ENCODE data around the gene PAWR.

Gene PAWR

GRCh38 chr12:79615596-79616560, 74.9 kb downstream of the PAWR start:
- H3K4me1 Mint-ChIP-seq, result no peaks in the 10 kb centered on the region
- no peaks in the 10 kb centered on the region for H3K9me3 Mint-ChIP-seq
- H3K27ac Mint-ChIP-seq, result no peak overlapping the region
- ATAC-seq, result no peak
- H3K4me3 Mint-ChIP-seq, result no peak overlapping the region
- H3K27me3 Mint-ChIP-seq, result no peaks in the 10 kb centered on the region
- H3K36me3 Mint-ChIP-seq (ENCODE audit: low read depth), result no peaks in the 10 kb centered on the region
- no peak for DNase-seq

GRCh38 chr12:79614730-79615129, 76.0 kb downstream of the PAWR start:
- Mint-ChIP-seq H3K4me1 (no peaks in the 10 kb centered on the region), H3K9me3 (no peaks in the 10 kb centered on the region), H3K4me3 (no peak overlapping the region), H3K27me3 (no peaks in the 10 kb centered on the region), H3K36me3 (ENCODE audit: low read depth) (no peaks in the 10 kb centered on the region), H3K27ac (no peak overlapping the region)
- ATAC-seq, result no peak
- no peak for DNase-seq

- no peak overlapping the region for H3K27ac Mint-ChIP-seq
- no peaks in the 10 kb centered on the region for H3K27me3 Mint-ChIP-seq
- DNase-seq (no peak), ATAC-seq (no peak)
- no peak overlapping the region for H3K4me3 Mint-ChIP-seq
- H3K36me3 Mint-ChIP-seq (ENCODE audit: low read depth), result no peaks in the 10 kb centered on the region
- H3K4me1 Mint-ChIP-seq, result no peaks in the 10 kb centered on the region
- H3K9me3 Mint-ChIP-seq, result no peaks in the 10 kb centered on the region
Observed at GRCh38 chr12:79601908-79602307, 88.9 kb downstream of the PAWR start.

DNA sequence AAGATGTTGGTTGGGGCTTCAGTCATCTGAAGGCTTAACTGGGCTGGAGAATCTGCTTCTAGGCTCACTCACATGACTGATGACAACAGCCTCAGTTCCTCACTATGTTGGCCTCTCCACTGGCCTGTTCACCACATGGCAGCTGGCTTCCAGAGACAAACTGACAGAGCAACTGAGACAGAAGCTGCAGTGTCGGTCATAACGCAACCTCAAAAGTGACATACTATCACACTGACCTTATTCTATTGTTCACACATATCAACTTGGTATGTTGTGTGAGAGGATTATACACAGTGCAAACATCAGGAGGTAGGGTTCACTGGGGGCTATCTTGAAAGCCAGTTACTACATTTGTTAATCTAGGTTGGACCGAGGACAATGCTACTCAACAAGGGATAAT, 92.9 kb downstream of the PAWR start:
- no peaks in the 10 kb centered on the region for H3K36me3 Mint-ChIP-seq (ENCODE audit: low read depth)
- ATAC-seq (no peak), DNase-seq (no peak)
- H3K4me1 Mint-ChIP-seq, result no peaks in the 10 kb centered on the region
- no peak overlapping the region for H3K4me3 Mint-ChIP-seq
- H3K9me3 Mint-ChIP-seq, result no peaks in the 10 kb centered on the region
- H3K27ac Mint-ChIP-seq, result no peak overlapping the region
- no peaks in the 10 kb centered on the region for H3K27me3 Mint-ChIP-seq

GRCh38 chr12:79596719-79597350, 93.9 kb downstream of the PAWR start:
- ATAC-seq, result no peak
- Mint-ChIP-seq H3K9me3 (no peaks in the 10 kb centered on the region), H3K36me3 (ENCODE audit: low read depth) (no peaks in the 10 kb centered on the region), H3K27me3 (no peaks in the 10 kb centered on the region), H3K4me1 (no peaks in the 10 kb centered on the region), H3K27ac (no peak overlapping the region), H3K4me3 (no peak overlapping the region)
- DNase-seq, result no peak

- DNase-seq (no peak), ATAC-seq (no peak)
Observed at GRCh38 chr12:79595273-79595672, 95.5 kb downstream of the PAWR start.

DNA sequence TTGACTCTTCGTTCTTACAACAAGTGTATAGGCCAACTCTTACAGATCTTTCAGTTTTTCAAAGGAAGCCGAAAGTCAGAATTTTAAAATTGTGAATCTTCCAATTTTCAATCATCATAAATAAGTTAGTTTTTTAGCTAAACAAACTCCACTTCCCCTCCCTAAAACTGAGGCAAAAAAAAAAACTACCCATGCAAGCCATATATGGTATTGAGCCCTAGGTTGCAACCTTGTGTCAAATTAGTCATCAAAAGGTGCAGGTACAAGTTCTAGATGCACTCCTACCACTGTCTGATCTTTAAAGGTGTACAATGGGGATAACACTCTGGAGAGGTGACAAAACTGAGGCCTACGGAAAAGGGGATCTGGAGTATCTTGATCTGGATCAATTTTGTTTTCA, 97.9 kb downstream of the PAWR start:
- DNase-seq (no peak), ATAC-seq (no peak)
- H3K4me3 Mint-ChIP-seq, result no peak overlapping the region
- no peaks in the 10 kb centered on the region for H3K9me3 Mint-ChIP-seq
- no peaks in the 10 kb centered on the region for H3K27me3 Mint-ChIP-seq
- H3K36me3 Mint-ChIP-seq (ENCODE audit: low read depth), result no peaks in the 10 kb centered on the region
- H3K27ac Mint-ChIP-seq, result no peak overlapping the region
- H3K4me1 Mint-ChIP-seq, result no peaks in the 10 kb centered on the region

More at GRCh38 chr12:79595273-79595672, 95.5 kb downstream of the PAWR start:
- H3K4me3 Mint-ChIP-seq, result no peak overlapping the region
- no peaks in the 10 kb centered on the region for H3K4me1 Mint-ChIP-seq
- H3K9me3 Mint-ChIP-seq, result no peaks in the 10 kb centered on the region
- no peaks in the 10 kb centered on the region for H3K27me3 Mint-ChIP-seq
- no peaks in the 10 kb centered on the region for H3K36me3 Mint-ChIP-seq (ENCODE audit: low read depth)
- H3K27ac Mint-ChIP-seq, result no peak overlapping the region

GRCh38 chr12:79591988-79592387, 98.8 kb downstream of the PAWR start:
- no peaks in the 10 kb centered on the region for H3K4me1 Mint-ChIP-seq
- H3K9me3 Mint-ChIP-seq, result no peaks in the 10 kb centered on the region
- ATAC-seq, result no peak
- no peak for DNase-seq
- H3K36me3 Mint-ChIP-seq (ENCODE audit: low read depth), result no peaks in the 10 kb centered on the region
- H3K27me3 Mint-ChIP-seq, result no peaks in the 10 kb centered on the region
- no peak overlapping the region for H3K27ac Mint-ChIP-seq
- H3K4me3 Mint-ChIP-seq, result no peak overlapping the region

DNA sequence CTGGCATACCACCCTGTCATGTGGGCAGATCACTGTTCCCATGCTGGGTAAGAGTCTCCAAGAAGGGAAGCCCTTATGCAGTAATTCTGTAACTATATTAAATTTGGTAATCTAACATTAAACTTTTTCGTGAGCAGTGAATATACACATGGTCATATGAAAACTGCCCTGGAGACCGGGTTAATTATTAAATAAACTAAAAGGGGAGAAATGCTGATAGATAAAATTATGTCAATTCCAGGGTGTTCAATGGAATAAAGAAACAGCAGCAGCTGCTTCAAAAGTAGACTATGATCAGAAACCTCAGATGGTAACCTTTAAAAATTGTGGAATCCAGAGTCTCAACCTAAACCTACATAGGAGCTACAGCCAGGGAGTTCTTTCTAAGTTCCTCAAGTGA, 100.0 kb downstream of the PAWR start:
- Mint-ChIP-seq H3K27me3 (no peaks in the 10 kb centered on the region), H3K4me1 (no peaks in the 10 kb centered on the region), H3K9me3 (no peaks in the 10 kb centered on the region), H3K36me3 (ENCODE audit: low read depth) (no peaks in the 10 kb centered on the region), H3K27ac (no peak overlapping the region), H3K4me3 (no peak overlapping the region)
- DNase-seq (no peak), ATAC-seq (no peak)

GRCh38 chr12:79587368-79587767, 103.4 kb downstream of the PAWR start:
- ATAC-seq (no peak), DNase-seq (no peak)
- no peaks in the 10 kb centered on the region for H3K4me1 Mint-ChIP-seq
- no peaks in the 10 kb centered on the region for H3K9me3 Mint-ChIP-seq
- H3K36me3 Mint-ChIP-seq (ENCODE audit: low read depth), result no peaks in the 10 kb centered on the region
- no peaks in the 10 kb centered on the region for H3K27me3 Mint-ChIP-seq
- no peak overlapping the region for H3K4me3 Mint-ChIP-seq
- no peak overlapping the region for H3K27ac Mint-ChIP-seq

DNA sequence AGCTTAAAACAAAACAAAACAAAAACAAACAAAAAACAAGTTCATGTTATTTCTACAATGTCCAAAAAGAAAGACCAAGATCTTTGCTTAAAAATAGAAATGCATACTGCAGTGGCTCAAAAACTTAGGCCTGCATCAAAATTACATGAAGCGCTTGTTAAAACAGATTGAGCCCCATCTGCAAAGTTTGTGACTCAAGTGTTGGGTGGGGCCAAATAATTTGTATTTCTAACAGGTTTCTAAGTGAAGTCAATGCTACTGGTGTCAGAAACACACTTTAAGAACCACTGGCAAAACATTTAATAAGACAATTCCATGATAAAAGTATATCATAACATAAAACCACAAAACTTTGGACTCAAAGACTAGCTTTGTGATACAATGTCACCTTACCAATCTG, 105.6 kb downstream of the PAWR start:
- ATAC-seq (no peak), DNase-seq (no peak)
- Mint-ChIP-seq H3K4me1 (no peaks in the 10 kb centered on the region), H3K27ac (no peak overlapping the region), H3K27me3 (no peaks in the 10 kb centered on the region), H3K9me3 (no peaks in the 10 kb centered on the region), H3K36me3 (ENCODE audit: low read depth) (no peaks in the 10 kb centered on the region), H3K4me3 (no peak overlapping the region)

GRCh38 chr12:79573820-79574219, 116.9 kb downstream of the PAWR start:
- peaks cover 5% of the 10 kb centered on the region for H3K36me3 Mint-ChIP-seq (ENCODE audit: low read depth)

GRCh38 chr12:79569679-79570078, 121.1 kb downstream of the PAWR start:
- Mint-ChIP-seq H3K27ac (no peak overlapping the region), H3K4me1 (peaks cover 2% of the 10 kb centered on the region), H3K4me3 (no peak overlapping the region), H3K36me3 (ENCODE audit: low read depth) (peaks cover 5% of the 10 kb centered on the region), H3K27me3 (no peaks in the 10 kb centered on the region), H3K9me3 (peaks cover 4% of the 10 kb centered on the region)
- ATAC-seq, result no peak
- no peak for DNase-seq

More at GRCh38 chr12:79573820-79574219, 116.9 kb downstream of the PAWR start:
- H3K4me1 Mint-ChIP-seq, result no peaks in the 10 kb centered on the region
- ATAC-seq, result no peak
- no peak overlapping the region for H3K27ac Mint-ChIP-seq
- no peak for DNase-seq
- peaks cover 4% of the 10 kb centered on the region for H3K9me3 Mint-ChIP-seq
- H3K27me3 Mint-ChIP-seq, result no peaks in the 10 kb centered on the region
- no peak overlapping the region for H3K4me3 Mint-ChIP-seq

- peaks cover 2% of the 10 kb centered on the region for H3K4me1 Mint-ChIP-seq
Observed at GRCh38 chr12:79567175-79567563, 123.6 kb downstream of the PAWR start.

GRCh38 chr12:79566452-79567174, 124.2 kb downstream of the PAWR start:
- ATAC-seq (no peak), DNase-seq (no peak)
- no peaks in the 10 kb centered on the region for H3K27me3 Mint-ChIP-seq
- H3K4me1 Mint-ChIP-seq, result peaks cover 2% of the 10 kb centered on the region
- H3K27ac Mint-ChIP-seq, result no peak overlapping the region
- H3K9me3 Mint-ChIP-seq, result no peaks in the 10 kb centered on the region
- peaks cover 3% of the 10 kb centered on the region for H3K36me3 Mint-ChIP-seq (ENCODE audit: low read depth)
- no peak overlapping the region for H3K4me3 Mint-ChIP-seq

More at GRCh38 chr12:79567175-79567563, 123.6 kb downstream of the PAWR start:
- Mint-ChIP-seq H3K27me3 (no peaks in the 10 kb centered on the region), H3K36me3 (ENCODE audit: low read depth) (peaks cover 3% of the 10 kb centered on the region), H3K9me3 (no peaks in the 10 kb centered on the region), H3K27ac (no peak overlapping the region), H3K4me3 (no peak overlapping the region)
- ATAC-seq (no peak), DNase-seq (no peak)
